ENCODE measurements around the gene MEIS2.

Gene MEIS2

DNA sequence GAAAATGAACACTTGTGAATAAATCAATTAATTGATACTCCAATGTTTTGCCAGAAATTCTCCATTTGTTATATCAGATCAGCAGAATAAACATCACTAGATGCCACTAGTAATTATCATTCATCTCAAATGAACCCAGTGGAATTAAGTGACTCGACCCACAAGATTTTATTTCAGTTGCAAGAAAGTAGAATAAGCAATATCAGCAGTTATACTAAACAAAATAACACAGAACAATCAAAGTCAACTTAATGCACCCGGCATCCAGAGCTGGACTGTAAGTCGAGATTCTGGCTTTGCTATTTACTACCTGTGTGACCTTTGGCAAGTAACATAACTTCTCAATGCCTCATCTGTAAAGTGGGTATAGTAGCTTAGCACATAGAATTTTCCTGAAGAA lies 256.5 kb downstream of the MEIS2 start:
- H3K4me1 ChIP-seq (ENCODE audit: insufficient read depth, low read length), result no peaks in the 10 kb centered on the region
- no peak for TF ChIP-seq EZH2 (IDR thresholded peaks at IDR 0.05; ENCODE audit: borderline replicate concordance, low read depth, low read length, severe bottlenecking)
- no peak for TF ChIP-seq CTCF (IDR thresholded peaks at IDR 0.05; ENCODE audit: borderline replicate concordance, extremely low read depth, low read length, poor library complexity, severe bottlenecking)
- H3K27ac ChIP-seq (ENCODE audit: low read length), result no peak overlapping the region
- no peaks in the 10 kb centered on the region for H4K20me1 ChIP-seq (ENCODE audit: insufficient read depth, low read length)
- ATAC-seq (ENCODE audit: insufficient read depth, low read depth) (no peak), DNase-seq (no peak)
- H3K4me2 ChIP-seq (ENCODE audit: insufficient read depth, low read length), result no peak overlapping the region
- H2AFZ ChIP-seq (ENCODE audit: low read depth, low read length), result no peak overlapping the region
- H3K9me3 ChIP-seq (ENCODE audit: insufficient read depth, low read length, severe bottlenecking), result no peaks in the 10 kb centered on the region
- H3K79me2 ChIP-seq (ENCODE audit: insufficient read depth, low read length), result no peaks in the 10 kb centered on the region
- no peak overlapping the region for H3K9ac ChIP-seq (ENCODE audit: low read depth, low read length)
- no peaks in the 10 kb centered on the region for H3K36me3 ChIP-seq (ENCODE audit: insufficient read depth, low read length)
- no peaks in the 10 kb centered on the region for H3K27me3 ChIP-seq (ENCODE audit: insufficient read depth, low read length, poor library complexity)
- no peak overlapping the region for H3K4me3 ChIP-seq (ENCODE audit: low read depth in 1 of 2, low read length in 2 of 2)

GRCh38 chr15:36841193-36841592 lies 259.2 kb downstream of the MEIS2 start:
- TF ChIP-seq EZH2 (IDR thresholded peaks at IDR 0.05; ENCODE audit: borderline replicate concordance, low read depth, low read length, severe bottlenecking), result no peak
- TF ChIP-seq CTCF (IDR thresholded peaks at IDR 0.05; ENCODE audit: borderline replicate concordance, extremely low read depth, low read length, poor library complexity, severe bottlenecking), result no peak
- DNase-seq (no peak), ATAC-seq (ENCODE audit: insufficient read depth, low read depth) (no peak)
- H3K9me3 ChIP-seq (ENCODE audit: insufficient read depth, low read length, severe bottlenecking), result no peaks in the 10 kb centered on the region
- H3K79me2 ChIP-seq (ENCODE audit: insufficient read depth, low read length), result no peaks in the 10 kb centered on the region
- H3K9ac ChIP-seq (ENCODE audit: low read depth, low read length), result no peak overlapping the region
- no peak overlapping the region for H3K4me2 ChIP-seq (ENCODE audit: insufficient read depth, low read length)
- no peaks in the 10 kb centered on the region for H3K27me3 ChIP-seq (ENCODE audit: insufficient read depth, low read length, poor library complexity)
- H3K4me3 ChIP-seq (ENCODE audit: low read depth in 1 of 2, low read length in 2 of 2), result no peak overlapping the region
- H3K36me3 ChIP-seq (ENCODE audit: insufficient read depth, low read length), result no peaks in the 10 kb centered on the region
- H3K4me1 ChIP-seq (ENCODE audit: insufficient read depth, low read length), result no peaks in the 10 kb centered on the region
- H4K20me1 ChIP-seq (ENCODE audit: insufficient read depth, low read length), result no peaks in the 10 kb centered on the region
- no peak overlapping the region for H3K27ac ChIP-seq (ENCODE audit: low read length)
- H2AFZ ChIP-seq (ENCODE audit: low read depth, low read length), result no peak overlapping the region

Measured in DND-41 (cell line).